ENCODE measurements around the gene PTPRT.

- TF ChIP-seq EZH2 (optimal IDR thresholded peaks at IDR 0.05; ENCODE audit: low read depth, low read length) (no peak), CTCF (IDR thresholded peaks at IDR 0.05; ENCODE audit: low read length) (no peak), EZH2phosphoT487 (IDR thresholded peaks at IDR 0.05; ENCODE audit: low read length) (no peak)
Observed at GRCh38 chr20:43029176-43029575, 160.5 kb downstream of the PTPRT start.

Data from MM.1S (cell line).